ENCODE measurements around the gene CCDC40.
"Not testable (repeated sequence)": the region's sequence is repeated elsewhere in the genome, so short reads cannot be mapped to it uniquely, and the experiment has no call there.

CCDC40 gene

GRCh38 chr17:79991140-79991923 lies 45.1 kb upstream of the CCDC40 start:
- TF ChIP-seq CTCF (conservative IDR thresholded peaks at IDR 0.05; ENCODE audit: low read depth, low read length) = peak; percentile 28; the same call in 1 of the 2 replicates
- H3K36me3 ChIP-seq (ENCODE audit: insufficient read depth) = no peaks in the 10 kb centered on the region
- H3K4me1 ChIP-seq (ENCODE audit: low read depth, poor library complexity, severe bottlenecking) = peaks cover 37% of the 10 kb centered on the region
- no peak overlapping the region for H3K4me3 ChIP-seq (IDR thresholded peaks at IDR 0.05; ENCODE audit: insufficient read depth, low read depth, low read length)
- no peaks in the 10 kb centered on the region for H4K20me1 ChIP-seq (ENCODE audit: insufficient read depth)
- H3K27me3 ChIP-seq (ENCODE audit: insufficient read depth, low read depth) = no peaks in the 10 kb centered on the region
- H3K4me2 ChIP-seq = peak overlapping the region; percentile 70
- no peaks in the 10 kb centered on the region for H3K79me2 ChIP-seq (ENCODE audit: insufficient read depth, low read depth)
- peak overlapping the region; percentile 35; the same call in 1 of the 2 replicates for H3K9ac ChIP-seq
- H2AFZ ChIP-seq (ENCODE audit: low read depth) = peak overlapping the region; percentile 70
- no peak overlapping the region for H3K27ac ChIP-seq

- Histone ChIP-seq H3K9ac (peak overlapping the region; percentile 35), H3K27ac (no peak overlapping the region; the same call in 1 of the 2 replicates), H3K4me2 (peak overlapping the region; percentile 70), H4K20me1 (ENCODE audit: insufficient read depth) (no peaks in the 10 kb centered on the region), H2AFZ (ENCODE audit: low read depth) (peak overlapping the region; percentile 70), H3K4me3 (IDR thresholded peaks at IDR 0.05; ENCODE audit: insufficient read depth, low read depth, low read length) (no peak overlapping the region), H3K36me3 (ENCODE audit: insufficient read depth) (no peaks in the 10 kb centered on the region), H3K79me2 (ENCODE audit: insufficient read depth, low read depth) (no peaks in the 10 kb centered on the region), H3K4me1 (ENCODE audit: low read depth, poor library complexity, severe bottlenecking) (peaks cover 37% of the 10 kb centered on the region), H3K27me3 (ENCODE audit: insufficient read depth, low read depth) (no peaks in the 10 kb centered on the region)
- no peak; the same call in 1 of the 2 replicates for TF ChIP-seq CTCF (conservative IDR thresholded peaks at IDR 0.05; ENCODE audit: low read depth, low read length)
Measured at GRCh38 chr17:79991924-79992648, 44.4 kb upstream of the CCDC40 start.

- no peak for TF ChIP-seq CTCF (conservative IDR thresholded peaks at IDR 0.05; ENCODE audit: low read depth, low read length)
- H3K27ac ChIP-seq = peak overlapping the region; percentile 82
- H2AFZ ChIP-seq (ENCODE audit: low read depth) = peak overlapping the region; percentile 70
- peak overlapping the region; percentile 70 for H3K4me2 ChIP-seq
- H3K27me3 ChIP-seq (ENCODE audit: insufficient read depth, low read depth) = no peaks in the 10 kb centered on the region
- H3K79me2 ChIP-seq (ENCODE audit: insufficient read depth, low read depth) = no peaks in the 10 kb centered on the region
- H3K4me3 ChIP-seq (IDR thresholded peaks at IDR 0.05; ENCODE audit: insufficient read depth, low read depth, low read length) = peak overlapping the region; percentile 36
- H3K36me3 ChIP-seq (ENCODE audit: insufficient read depth) = no peaks in the 10 kb centered on the region
- peak overlapping the region; percentile 61 for H3K9ac ChIP-seq
- H3K4me1 ChIP-seq (ENCODE audit: low read depth, poor library complexity, severe bottlenecking) = peaks cover 37% of the 10 kb centered on the region
- H4K20me1 ChIP-seq (ENCODE audit: insufficient read depth) = no peaks in the 10 kb centered on the region
Measured at GRCh38 chr17:79992649-79993389, 43.6 kb upstream of the CCDC40 start.

GRCh38 chr17:79993390-79994227 lies 42.8 kb upstream of the CCDC40 start:
- Histone ChIP-seq H3K36me3 (ENCODE audit: insufficient read depth) (no peaks in the 10 kb centered on the region), H3K9ac (peak overlapping the region; percentile 61), H3K4me2 (peak overlapping the region; percentile 70), H3K4me3 (IDR thresholded peaks at IDR 0.05; ENCODE audit: insufficient read depth, low read depth, low read length) (peak overlapping the region; percentile 36), H4K20me1 (ENCODE audit: insufficient read depth) (no peaks in the 10 kb centered on the region), H3K27me3 (ENCODE audit: insufficient read depth, low read depth) (no peaks in the 10 kb centered on the region), H3K27ac (peak overlapping the region; percentile 82), H2AFZ (ENCODE audit: low read depth) (peak overlapping the region; percentile 70), H3K79me2 (ENCODE audit: insufficient read depth, low read depth) (no peaks in the 10 kb centered on the region), H3K4me1 (ENCODE audit: low read depth, poor library complexity, severe bottlenecking) (peaks cover 37% of the 10 kb centered on the region)
- TF ChIP-seq CTCF (conservative IDR thresholded peaks at IDR 0.05; ENCODE audit: low read depth, low read length) = no peak

GRCh38 chr17:79994228-79994569 lies 42.2 kb upstream of the CCDC40 start:
- peaks cover 37% of the 10 kb centered on the region for H3K4me1 ChIP-seq (ENCODE audit: low read depth, poor library complexity, severe bottlenecking)
- H3K4me3 ChIP-seq (IDR thresholded peaks at IDR 0.05; ENCODE audit: insufficient read depth, low read depth, low read length) = not testable (repeated sequence)

More at GRCh38 chr17:79994228-79994569, 42.2 kb upstream of the CCDC40 start:
- not testable (repeated sequence) for H3K27me3 ChIP-seq (ENCODE audit: insufficient read depth, low read depth); H3K79me2 ChIP-seq (ENCODE audit: insufficient read depth, low read depth); H4K20me1 ChIP-seq (ENCODE audit: insufficient read depth); H3K36me3 ChIP-seq (ENCODE audit: insufficient read depth)
- Histone ChIP-seq H3K4me2 (peak overlapping the region; percentile 70), H2AFZ (ENCODE audit: low read depth) (peak overlapping the region; percentile 70), H3K9ac (peak overlapping the region; percentile 61), H3K27ac (peak overlapping the region; percentile 82)
